HCT116 (cell line): ENCODE results near the gene CMIP. TPM values are rescaled to one million over a fixed set of nuclear protein-coding genes. Genes with fewer than 3 reads are reported as not detected.

ENCODE experiments used
- ATAC-seq: fragments of 200-7000 bp; cut with Tn5 transposase; 2 replicates; pipeline ENCODE4 v1.9.1; 2020; ENCODE audit warnings: mild to moderate bottlenecking, moderate library complexity
- BruUV-seq: library from RNA; stranded (reverse); fragments of 400-500 nt; replicated peaks from 2 replicates; lab custom pipeline; 2021; lab: Mats Ljungman, UMichigan
- CTCF ChIA-PET: fragments of 300-600 bp; sonication (Branson Sonifier 250); formaldehyde crosslinking; loops from one replicate; lab custom pipeline; 2021; ENCODE audit warnings: antibody characterized with exemption; lab: Charles Lee
- POLR2A ChIA-PET: fragments of 300-600, 350-600 bp; sonication (Branson Sonifier 250); formaldehyde crosslinking; loops from one replicate; lab custom pipeline; 2021; ENCODE audit warnings: antibody characterized with exemption; lab: Charles Lee
- RAD21 ChIA-PET, 2 experiments: fragments of 300-600 bp; sonication (Branson Sonifier 250); formaldehyde crosslinking; loops; one replicate each; lab custom pipeline; 2023; ENCODE audit warnings: low total read pairs in 2 of 2; ENCODE audit not compliant: uncharacterized antibody in 2 of 2, unreplicated experiment in 2 of 2, low non-redundant PET in 1 of 2; lab: Charles Lee
- DNase-seq: peaks from one replicate; pipeline ENCODE4 v3.0.0-alpha.2; 2010; ENCODE audit warnings: low read depth, low spot score
- H2AFZ ChIP-seq: fragments of 200-600 bp; shearing (Covaris generic), sonication (generic); 2 replicates; pipeline ENCODE4 v1.6.1; 2017; ENCODE audit warnings: low read depth, mixed run types, mixed read lengths, antibody characterized with exemption, low read length; ENCODE audit not compliant: poor library complexity, severe bottlenecking
- H3K27ac ChIP-seq: 2 replicates; pipeline ENCODE4 v1.5.1; 2012; ENCODE audit warnings: low read depth, low read length
- H3K27me3 ChIP-seq: fragments of 200-600 bp; sonication (generic); 2 replicates; pipeline ENCODE4 v1.6.1; 2016; ENCODE audit warnings: mixed run types, low read length, mixed read lengths; ENCODE audit not compliant: insufficient read depth
- H3K36me3 ChIP-seq, 2 experiments: fragments of 200-500 bp in 1 of 2; fragments of 200-600 bp in 1 of 2; sonication (Bioruptor generic) in 1 of 2; sonication (generic) in 1 of 2; 2 replicates each; pipeline versions ENCODE4 v1.5.1 to v1.6.1; 2014 to 2016; ENCODE audit warnings: low read length in 2 of 2, inconsistent platforms in 1 of 2, mixed read lengths in 1 of 2, mixed run types in 1 of 2; ENCODE audit not compliant: insufficient read depth in 2 of 2, control insufficient read depth in 1 of 2
- H3K4me1 ChIP-seq, 2 experiments: fragments of 200-600 bp in 1 of 2; sonication (generic) in 1 of 2; 2 replicates each; pipeline versions ENCODE4 v1.5.1 to v1.6.1; 2012 to 2017; ENCODE audit warnings: low read length in 2 of 2, inconsistent platforms in 1 of 2, mild to moderate bottlenecking in 1 of 2, mixed read lengths in 1 of 2, mixed run types in 1 of 2, moderate library complexity in 1 of 2; ENCODE audit not compliant: insufficient read depth in 2 of 2, control insufficient read depth in 1 of 2
- H3K4me2 ChIP-seq: fragments of 200-600 bp; sonication (generic); 2 replicates; pipeline ENCODE4 v1.6.1; 2017; ENCODE audit warnings: mixed run types, low read length, mixed read lengths
- H3K4me3 ChIP-seq, 2 experiments: fragments of 200-600 bp in 1 of 2; sonication (generic) in 1 of 2; replicated peaks in 1 of 2; 2 replicates each; pipeline ENCODE4 v1.5.1; 2011 to 2016; ENCODE audit warnings: low read length in 2 of 2, control low read depth in 1 of 2, low read depth in 1 of 2, mild to moderate bottlenecking in 1 of 2, mixed read lengths in 1 of 2, mixed run types in 1 of 2
- H3K79me2 ChIP-seq: fragments of 200-600 bp; sonication (generic); 2 replicates; pipeline ENCODE4 v1.6.1; 2017; ENCODE audit warnings: mild to moderate bottlenecking, mixed run types, low read length, moderate library complexity, mixed read lengths; ENCODE audit not compliant: insufficient read depth
- H3K9ac ChIP-seq: fragments of 200-600 bp; sonication (generic); 2 replicates; pipeline ENCODE4 v1.6.1; 2016; ENCODE audit warnings: low read length, mixed read lengths
- H3K9me2 ChIP-seq: fragments of 200-600 bp; sonication (generic), shearing (Covaris generic); 2 replicates; pipeline ENCODE4 v1.6.1; 2017; ENCODE audit warnings: mixed run types, mild to moderate bottlenecking, moderate library complexity; ENCODE audit not compliant: insufficient read depth
- H3K9me3 ChIP-seq, 2 experiments: fragments of 200-500 bp in 1 of 2; fragments of 200-600 bp in 1 of 2; sonication (Bioruptor generic) in 1 of 2; sonication (generic) in 1 of 2; 2 replicates each; pipeline ENCODE4 v1.6.1; 2014 to 2017; ENCODE audit warnings: low read length in 2 of 2, mixed read lengths in 2 of 2, inconsistent platforms in 1 of 2, low read depth in 1 of 2, mild to moderate bottlenecking in 1 of 2, mixed run types in 1 of 2, moderate library complexity in 1 of 2; ENCODE audit not compliant: control insufficient read depth in 1 of 2, insufficient read depth in 1 of 2
- H4K20me1 ChIP-seq: fragments of 200-600 bp; sonication (generic), shearing (Covaris generic); 2 replicates; pipeline ENCODE4 v1.6.1; 2017; ENCODE audit warnings: mixed run types, mild to moderate bottlenecking, moderate library complexity; ENCODE audit not compliant: insufficient read depth
- ATF3 ChIP-seq: IDR thresholded peaks from 2 replicates; pipeline ENCODE4 v1.6.1; 2012
- CEBPB ChIP-seq: IDR thresholded peaks from 2 replicates; pipeline ENCODE4 v1.6.1; 2012; ENCODE audit warnings: low read depth
- CTCF ChIP-seq, 3 experiments: fragments of 200-600 bp in 1 of 3; sonication (generic) in 1 of 3; IDR thresholded peaks in 2 of 3; conservative IDR thresholded peaks in 1 of 3; 2 replicates each; pipeline ENCODE4 v1.5.1; 2012 to 2017; ENCODE audit warnings: low read depth in 2 of 3, low read length in 2 of 3, antibody characterized with exemption in 1 of 3, borderline replicate concordance in 1 of 3, control low read depth in 1 of 3, mild to moderate bottlenecking in 1 of 3, mixed read lengths in 1 of 3, mixed run types in 1 of 3, moderate library complexity in 1 of 3; ENCODE audit not compliant: insufficient read depth in 1 of 3
- EZH2 ChIP-seq: fragments of 200-600 bp; sonication (generic); IDR thresholded peaks from 2 replicates; pipeline ENCODE4 v1.6.1; 2017; ENCODE audit warnings: antibody characterized with exemption, mixed run types
- EZH2phosphoT487 ChIP-seq: fragments of 200-600 bp; IDR thresholded peaks from 2 replicates; pipeline ENCODE4 v1.6.1; 2018; ENCODE audit warnings: antibody characterized with exemption, borderline replicate concordance
- MAX ChIP-seq: IDR thresholded peaks from 2 replicates; pipeline ENCODE4 v1.6.1; 2012
- POLR2A ChIP-seq: IDR thresholded peaks from 2 replicates; pipeline ENCODE4 v1.7.0; 2011; ENCODE audit warnings: borderline replicate concordance; ENCODE audit not compliant: insufficient read depth, insufficient read length; ENCODE audit errors: extremely low read depth
- RAD21 ChIP-seq: IDR thresholded peaks from 2 replicates; pipeline ENCODE4 v1.6.1; 2012; ENCODE audit warnings: low read depth, mild to moderate bottlenecking
- SIN3A ChIP-seq: IDR thresholded peaks from 2 replicates; pipeline ENCODE4 v1.6.1; 2012; ENCODE audit warnings: low read depth
- ZBTB33 ChIP-seq: IDR thresholded peaks from 2 replicates; pipeline ENCODE4 v1.6.1; 2011; ENCODE audit warnings: mild to moderate bottlenecking, low read length, moderate library complexity; ENCODE audit not compliant: insufficient replicate concordance; ENCODE audit errors: extremely low read depth
- ZFX ChIP-seq: fragments of 450-650 bp; IDR thresholded peaks from 2 replicates; pipeline ENCODE4 v1.6.1; 2017
- ZNF274 ChIP-seq: fragments of 200-500 bp; sonication (Bioruptor generic); IDR thresholded peaks from 2 replicates; pipeline ENCODE4 v1.6.1; 2014; ENCODE audit warnings: mild to moderate bottlenecking, low read depth, low read length, inconsistent platforms
- intact Hi-C: fragments of 100-400 bp; cut with micrococcal nuclease; formaldehyde crosslinking; loops from 2 replicates; pipeline ENCODE4 v1.10.0; 2022
- total RNA-seq: library from RNA; stranded (reverse); gene quantifications from one replicate; pipeline ENCODE4 v1.2.1, GENCODE V29; 2021; ENCODE audit not compliant: unreplicated experiment

Gene CMIP
- total RNA-seq, 1 experiment from 2014 or later: 64.6 TPM

GRCh38 chr16:81478876-81479511 lies 34.4 kb downstream of the CMIP start:
- H3K4me2 ChIP-seq: no peak overlapping the region
- no peak overlapping the region for H3K4me3 ChIP-seq
- H3K4me1 ChIP-seq: peaks cover 5 to 42% of the 10 kb centered on the region in 2 experiments; a peak in 3 of 4 replicates
- no peaks in the 10 kb centered on the region for H4K20me1 ChIP-seq
- peaks cover 94% of the 10 kb centered on the region for H3K79me2 ChIP-seq
- no peaks in the 10 kb centered on the region for H3K9me3 ChIP-seq
- no peak overlapping the region for H2AFZ ChIP-seq
- no peak for DNase-seq
- no peaks in the 10 kb centered on the region for H3K9me2 ChIP-seq
- H3K36me3 ChIP-seq: peaks cover 2 to 3% of the 10 kb centered on the region in 2 experiments; a peak in 1 of 4 replicates
- intact Hi-C loops: no loop called here
- no peak overlapping the region for H3K9ac ChIP-seq
- H3K27ac ChIP-seq: no peak overlapping the region
- ChIA-PET CTCF (no interaction called here), RAD21 (no interaction called here), POLR2A (no interaction called here)
- no peaks in the 10 kb centered on the region for H3K27me3 ChIP-seq
- no peak for ATAC-seq
- no TSS peak for BruUV-seq
- no peak for TF ChIP-seq EZH2phosphoT487
- TF ChIP-seq ZBTB33: no peak
- no peak for TF ChIP-seq ZFX
- no peak for TF ChIP-seq CTCF (IDR thresholded peaks at IDR 0.05 in 2 of 3, conservative IDR thresholded peaks at IDR 0.05 in 1 of 3; ENCODE audit: borderline replicate concordance in 1 of 3, insufficient read depth in 1 of 3, low read depth in 2 of 3, low read length in 2 of 3)
- TF ChIP-seq ZNF274: no peak
- no peak for TF ChIP-seq EZH2
- TF ChIP-seq RAD21: no peak
- no peak for TF ChIP-seq MAX
- no peak for TF ChIP-seq POLR2A
- no peak for TF ChIP-seq ATF3
- TF ChIP-seq SIN3A: no peak
- no peak for TF ChIP-seq CEBPB
